GM18867 (cell line): ENCODE results near the gene ZFYVE9.
"Not testable (repeated sequence)": the region's sequence is repeated elsewhere in the genome, so short reads cannot be mapped to it uniquely, and the experiment has no call there.

ENCODE experiments used
- ATAC-seq: cut with Tn5 transposase; IDR thresholded peaks from one replicate; pipeline ENCODE4 v1.9.1; 2021; ENCODE audit warnings: mild to moderate bottlenecking, moderate library complexity; ENCODE audit not compliant: unreplicated experiment

ZFYVE9 gene

GRCh38 chr1:52141513-52142219 lies at the start of gene ZFYVE9:
TSS of gene ZFYVE9 (plus strand) at chr1:52142089. CDS start at chr1:52233207, 91,118 bp downstream.
- peak; percentile 76 for ATAC-seq

GRCh38 chr1:52094300-52094699 lies 47.6 kb upstream of the ZFYVE9 start:
- not testable (repeated sequence) for ATAC-seq

- ATAC-seq = no peak
Observed at GRCh38 chr1:52096216-52096615, 45.7 kb upstream of the ZFYVE9 start.

GRCh38 chr1:52098139-52098871 lies 43.6 kb upstream of the ZFYVE9 start:
- ATAC-seq = no peak

GRCh38 chr1:52102336-52103013 lies 39.4 kb upstream of the ZFYVE9 start:
- ATAC-seq = peak; percentile 56

GRCh38 chr1:52111492-52111891 lies 30.4 kb upstream of the ZFYVE9 start:
- no peak for ATAC-seq

- no peak for ATAC-seq
Observed at GRCh38 chr1:52112489-52112888, 29.4 kb upstream of the ZFYVE9 start.

- no peak for ATAC-seq
Observed at GRCh38 chr1:52119301-52120079, 22.4 kb upstream of the ZFYVE9 start.

GRCh38 chr1:52122384-52122783 lies 19.5 kb upstream of the ZFYVE9 start:
- ATAC-seq = no peak

- no peak for ATAC-seq
Observed at GRCh38 chr1:52123622-52124021, 18.3 kb upstream of the ZFYVE9 start.

GRCh38 chr1:52125736-52126359 lies 16.0 kb upstream of the ZFYVE9 start:
- no peak for ATAC-seq

GRCh38 chr1:52127181-52128180 lies 14.4 kb upstream of the ZFYVE9 start:
- no peak for ATAC-seq

- ATAC-seq = peak; percentile 67
Observed at GRCh38 chr1:52139817-52140540, 1.9 kb upstream of the ZFYVE9 start.

- ATAC-seq = no peak
Observed at GRCh38 chr1:52140633-52141512, 1.0 kb upstream of the ZFYVE9 start.

- ATAC-seq = peak; percentile 32
Observed at GRCh38 chr1:52142220-52143183, 613 bp downstream of the ZFYVE9 start.

- ATAC-seq = no peak
Observed at GRCh38 chr1:52145137-52145536, 3.2 kb downstream of the ZFYVE9 start.

GRCh38 chr1:52150445-52150844 lies 8.6 kb downstream of the ZFYVE9 start:
- not testable (repeated sequence) for ATAC-seq
